ENCODE results near the gene NELFB. TPM values are rescaled to one million over a fixed set of nuclear protein-coding genes. Genes with fewer than 3 reads are reported as not detected.

The NELFB gene
- total and polyA plus RNA-seq, 9 of the 15 experiments (the other 6 are each of a cell fraction or from before 2014, with no cell fraction given): 0.24 to 84.0 (median 29.7) TPM

- TF ChIP-seq, protein P1, sequence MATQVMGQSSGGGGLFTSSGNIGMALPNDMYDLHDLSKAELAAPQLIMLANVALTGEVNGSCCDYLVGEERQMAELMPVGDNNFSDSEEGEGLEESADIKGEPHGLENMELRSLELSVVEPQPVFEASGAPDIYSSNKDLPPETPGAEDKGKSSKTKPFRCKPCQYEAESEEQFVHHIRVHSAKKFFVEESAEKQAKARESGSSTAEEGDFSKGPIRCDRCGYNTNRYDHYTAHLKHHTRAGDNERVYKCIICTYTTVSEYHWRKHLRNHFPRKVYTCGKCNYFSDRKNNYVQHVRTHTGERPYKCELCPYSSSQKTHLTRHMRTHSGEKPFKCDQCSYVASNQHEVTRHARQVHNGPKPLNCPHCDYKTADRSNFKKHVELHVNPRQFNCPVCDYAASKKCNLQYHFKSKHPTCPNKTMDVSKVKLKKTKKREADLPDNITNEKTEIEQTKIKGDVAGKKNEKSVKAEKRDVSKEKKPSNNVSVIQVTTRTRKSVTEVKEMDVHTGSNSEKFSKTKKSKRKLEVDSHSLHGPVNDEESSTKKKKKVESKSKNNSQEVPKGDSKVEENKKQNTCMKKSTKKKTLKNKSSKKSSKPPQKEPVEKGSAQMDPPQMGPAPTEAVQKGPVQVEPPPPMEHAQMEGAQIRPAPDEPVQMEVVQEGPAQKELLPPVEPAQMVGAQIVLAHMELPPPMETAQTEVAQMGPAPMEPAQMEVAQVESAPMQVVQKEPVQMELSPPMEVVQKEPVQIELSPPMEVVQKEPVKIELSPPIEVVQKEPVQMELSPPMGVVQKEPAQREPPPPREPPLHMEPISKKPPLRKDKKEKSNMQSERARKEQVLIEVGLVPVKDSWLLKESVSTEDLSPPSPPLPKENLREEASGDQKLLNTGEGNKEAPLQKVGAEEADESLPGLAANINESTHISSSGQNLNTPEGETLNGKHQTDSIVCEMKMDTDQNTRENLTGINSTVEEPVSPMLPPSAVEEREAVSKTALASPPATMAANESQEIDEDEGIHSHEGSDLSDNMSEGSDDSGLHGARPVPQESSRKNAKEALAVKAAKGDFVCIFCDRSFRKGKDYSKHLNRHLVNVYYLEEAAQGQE (IDR thresholded peaks at IDR 0.05; ENCODE audit: borderline replicate concordance): peak; percentile 70
- TF ChIP-seq, protein P1 (CRISPR knock-in tag; IDR thresholded peaks at IDR 0.05; ENCODE audit: low read depth): no peak
- TF ChIP-seq BCL6 (CRISPR knock-in tag; IDR thresholded peaks at IDR 0.05): no peak
- 0 out of 2 replicates have a peak, but pooled peaks have one; percentile 4 for TF ChIP-seq MAFK (IDR thresholded peaks at IDR 0.05; ENCODE audit: low read length)
- TF ChIP-seq ATF1 (CRISPR knock-in tag; IDR thresholded peaks at IDR 0.05): no peak
- TF ChIP-seq ATF1 (tag; IDR thresholded peaks at IDR 0.05): peak; percentile 36; the same call in 1 of the 2 replicates
- TF ChIP-seq, protein P2, sequence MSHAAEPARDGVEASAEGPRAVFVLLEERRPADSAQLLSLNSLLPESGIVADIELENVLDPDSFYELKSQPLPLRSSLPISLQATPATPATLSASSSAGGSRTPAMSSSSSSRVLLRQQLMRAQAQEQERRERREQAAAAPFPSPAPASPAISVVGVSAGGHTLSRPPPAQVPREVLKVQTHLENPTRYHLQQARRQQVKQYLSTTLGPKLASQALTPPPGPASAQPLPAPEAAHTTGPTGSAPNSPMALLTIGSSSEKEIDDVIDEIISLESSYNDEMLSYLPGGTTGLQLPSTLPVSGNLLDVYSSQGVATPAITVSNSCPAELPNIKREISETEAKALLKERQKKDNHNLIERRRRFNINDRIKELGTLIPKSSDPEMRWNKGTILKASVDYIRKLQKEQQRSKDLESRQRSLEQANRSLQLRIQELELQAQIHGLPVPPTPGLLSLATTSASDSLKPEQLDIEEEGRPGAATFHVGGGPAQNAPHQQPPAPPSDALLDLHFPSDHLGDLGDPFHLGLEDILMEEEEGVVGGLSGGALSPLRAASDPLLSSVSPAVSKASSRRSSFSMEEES (CRISPR knock-in tag; IDR thresholded peaks at IDR 0.05): no peak
- TF ChIP-seq, protein P3, sequence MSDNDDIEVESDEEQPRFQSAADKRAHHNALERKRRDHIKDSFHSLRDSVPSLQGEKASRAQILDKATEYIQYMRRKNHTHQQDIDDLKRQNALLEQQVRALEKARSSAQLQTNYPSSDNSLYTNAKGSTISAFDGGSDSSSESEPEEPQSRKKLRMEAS (CRISPR knock-in tag; IDR thresholded peaks at IDR 0.05): 0 out of 2 replicates have a peak, but pooled peaks have one; percentile 5
- peak; percentile 53 to 88 (median 65) for TF ChIP-seq CTCF (IDR thresholded peaks at IDR 0.05 in 2 of 3, conservative IDR thresholded peaks at IDR 0.05 in 1 of 3; ENCODE audit: insufficient read depth in 2 of 3, low read depth in 1 of 3, low read length in 3 of 3)
- no peak for TF ChIP-seq SMARCA5 (IDR thresholded peaks at IDR 0.05)
- TF ChIP-seq, protein P4, sequence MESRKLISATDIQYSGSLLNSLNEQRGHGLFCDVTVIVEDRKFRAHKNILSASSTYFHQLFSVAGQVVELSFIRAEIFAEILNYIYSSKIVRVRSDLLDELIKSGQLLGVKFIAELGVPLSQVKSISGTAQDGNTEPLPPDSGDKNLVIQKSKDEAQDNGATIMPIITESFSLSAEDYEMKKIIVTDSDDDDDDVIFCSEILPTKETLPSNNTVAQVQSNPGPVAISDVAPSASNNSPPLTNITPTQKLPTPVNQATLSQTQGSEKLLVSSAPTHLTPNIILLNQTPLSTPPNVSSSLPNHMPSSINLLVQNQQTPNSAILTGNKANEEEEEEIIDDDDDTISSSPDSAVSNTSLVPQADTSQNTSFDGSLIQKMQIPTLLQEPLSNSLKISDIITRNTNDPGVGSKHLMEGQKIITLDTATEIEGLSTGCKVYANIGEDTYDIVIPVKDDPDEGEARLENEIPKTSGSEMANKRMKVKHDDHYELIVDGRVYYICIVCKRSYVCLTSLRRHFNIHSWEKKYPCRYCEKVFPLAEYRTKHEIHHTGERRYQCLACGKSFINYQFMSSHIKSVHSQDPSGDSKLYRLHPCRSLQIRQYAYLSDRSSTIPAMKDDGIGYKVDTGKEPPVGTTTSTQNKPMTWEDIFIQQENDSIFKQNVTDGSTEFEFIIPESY (CRISPR knock-in tag; IDR thresholded peaks at IDR 0.05): 0 out of 2 replicates have a peak, but pooled peaks have one; percentile 24
- TF ChIP-seq TAF7 (tag; IDR thresholded peaks at IDR 0.05): no peak
These were observed 64.0 kb downstream of the NELFB start (continued) for GRCh38 chr9:137319011-137319738.
